Breast epithelium (tissue), 3 donors: ENCODE results near the gene ADAM12.

ENCODE experiments used
- CTCF ChIP-seq, 3 donors: fragments of 450-650 bp; IDR thresholded peaks; one replicate each; pipeline ENCODE4 v1.5.1; 2016 to 2017; ENCODE audit warnings: antibody characterized with exemption in 3 of 3, mild to moderate bottlenecking in 3 of 3, moderate library complexity in 3 of 3
- POLR2A ChIP-seq: fragments of 450-650 bp; IDR thresholded peaks from one replicate; pipeline ENCODE4 v1.6.1; 2016; ENCODE audit warnings: antibody characterized with exemption, mild to moderate bottlenecking, moderate library complexity
- POLR2AphosphoS5 ChIP-seq, 3 donors: sonication (generic); formaldehyde crosslinking; IDR thresholded peaks; one replicate each; pipeline ENCODE4 v1.6.1; 2017; ENCODE audit warnings: antibody characterized with exemption in 3 of 3

- no peak for TF ChIP-seq CTCF (IDR thresholded peaks at IDR 0.05)
- no peak for TF ChIP-seq POLR2AphosphoS5 (IDR thresholded peaks at IDR 0.05)
- TF ChIP-seq POLR2A = no peak
Measured at GRCh38 chr10:126374435-126374834, 13.8 kb downstream of the ADAM12 start.
